ENCODE data around the gene PRL. TPM values are rescaled to one million over a fixed set of nuclear protein-coding genes. Genes with fewer than 3 reads are reported as not detected.

The PRL gene
- total RNA-seq, 3 donors from 2014 or later: 0.29 TPM; not detected in 2

- no peak for DNase-seq (ENCODE audit: low spot score in 2 of 2)
- H3K36me3 ChIP-seq: no peaks in the 10 kb centered on the region
- TF ChIP-seq CTCF (IDR thresholded peaks at IDR 0.05): no peak
- no peak for TF ChIP-seq POLR2AphosphoS5 (IDR thresholded peaks at IDR 0.05)
- no peak for TF ChIP-seq POLR2A (IDR thresholded peaks at IDR 0.05)
- no peaks in the 10 kb centered on the region for H3K9me3 ChIP-seq
- H3K27ac ChIP-seq: no peak overlapping the region
- no peaks in the 10 kb centered on the region for H3K27me3 ChIP-seq
- H3K4me3 ChIP-seq: no peak overlapping the region
- no peaks in the 10 kb centered on the region for H3K4me1 ChIP-seq
- intact Hi-C loops (cut with DNase I; ENCODE audit: low total_unique reads): no loop called here
These were observed 8.1 kb downstream of the PRL start for GRCh38 chr6:22288721-22289120.

GRCh38 chr6:22284666-22285065, 12.2 kb downstream of the PRL start:
- H3K4me3 ChIP-seq: no peak overlapping the region
- TF ChIP-seq POLR2AphosphoS5 (IDR thresholded peaks at IDR 0.05): no peak
- TF ChIP-seq CTCF (IDR thresholded peaks at IDR 0.05): no peak
- no peak for TF ChIP-seq POLR2A (IDR thresholded peaks at IDR 0.05)
- no peaks in the 10 kb centered on the region for H3K9me3 ChIP-seq
- H3K27me3 ChIP-seq: no peaks in the 10 kb centered on the region
- DNase-seq (ENCODE audit: low spot score in 2 of 2): no peak
- no peaks in the 10 kb centered on the region for H3K4me1 ChIP-seq
- intact Hi-C loops (cut with DNase I; ENCODE audit: low total_unique reads): loop anchor here (5.0 kb wide), 1 partner anchor 858 kb away; no protein-coding TSS in a partner anchor
- no peak overlapping the region for H3K27ac ChIP-seq
- H3K36me3 ChIP-seq: no peaks in the 10 kb centered on the region

GRCh38 chr6:22281341-22282085, 15.3 kb downstream of the PRL start:
- H3K4me3 ChIP-seq: no peak overlapping the region
- H3K27me3 ChIP-seq: no peaks in the 10 kb centered on the region
- no peaks in the 10 kb centered on the region for H3K4me1 ChIP-seq
- TF ChIP-seq POLR2AphosphoS5 (IDR thresholded peaks at IDR 0.05) (no peak), POLR2A (IDR thresholded peaks at IDR 0.05) (no peak), CTCF (IDR thresholded peaks at IDR 0.05) (no peak)
- H3K36me3 ChIP-seq: no peaks in the 10 kb centered on the region
- DNase-seq (ENCODE audit: low spot score in 2 of 2): no peak
- H3K9me3 ChIP-seq: no peaks in the 10 kb centered on the region
- intact Hi-C loops (cut with DNase I; ENCODE audit: low total_unique reads): loop anchor here (5.0 kb wide), 1 partner anchor 861 kb away; no protein-coding TSS in a partner anchor
- H3K27ac ChIP-seq: no peak overlapping the region

- H3K9me3 ChIP-seq: no peaks in the 10 kb centered on the region
- no peak overlapping the region for H3K4me3 ChIP-seq
- no peaks in the 10 kb centered on the region for H3K4me1 ChIP-seq
- no peaks in the 10 kb centered on the region for H3K36me3 ChIP-seq
- TF ChIP-seq CTCF (IDR thresholded peaks at IDR 0.05) (no peak), POLR2AphosphoS5 (IDR thresholded peaks at IDR 0.05) (no peak), POLR2A (IDR thresholded peaks at IDR 0.05) (no peak)
- DNase-seq (ENCODE audit: low spot score in 2 of 2): no peak
- H3K27me3 ChIP-seq: no peaks in the 10 kb centered on the region
- intact Hi-C loops (cut with DNase I; ENCODE audit: low total_unique reads): no loop called here
- H3K27ac ChIP-seq: no peak overlapping the region
These were observed 17.4 kb downstream of the PRL start for GRCh38 chr6:22279427-22279826.

GRCh38 chr6:22271081-22271480, 25.8 kb downstream of the PRL start:
- Histone ChIP-seq H3K4me3 (no peak overlapping the region), H3K4me1 (no peaks in the 10 kb centered on the region), H3K36me3 (no peaks in the 10 kb centered on the region), H3K9me3 (no peaks in the 10 kb centered on the region), H3K27me3 (no peaks in the 10 kb centered on the region), H3K27ac (no peak overlapping the region)
- intact Hi-C loops (cut with DNase I; ENCODE audit: low total_unique reads): no loop called here
- TF ChIP-seq POLR2A (IDR thresholded peaks at IDR 0.05) (no peak), POLR2AphosphoS5 (IDR thresholded peaks at IDR 0.05) (no peak), CTCF (IDR thresholded peaks at IDR 0.05) (no peak)
- no peak for DNase-seq (ENCODE audit: low spot score in 2 of 2)
